ENCODE results near the gene RASEF. TPM values are rescaled to one million over a fixed set of nuclear protein-coding genes. Genes with fewer than 3 reads are reported as not detected.

Gene RASEF
- total RNA-seq, 4 donors from 2014 or later, result 43.9 to 65.5 (median 63.1) TPM

GRCh38 chr9:83034026-83034425 is 28.9 kb downstream of the RASEF start:
- Histone ChIP-seq H3K4me1 (peaks cover 15 to 31% of the 10 kb centered on the region in 2 donors), H3K9me3 (no peaks in the 10 kb centered on the region), H3K27me3 (no peaks in the 10 kb centered on the region), H3K27ac (no peak overlapping the region), H3K4me3 (replicated peaks in 1 of 3) (no peak overlapping the region), H3K36me3 (no peaks in the 10 kb centered on the region)
- TF ChIP-seq CTCF (IDR thresholded peaks at IDR 0.05) (no peak), POLR2A (IDR thresholded peaks at IDR 0.05) (no peak)
- DNase-seq, result no peak
- intact Hi-C loops (cut with DNase I), result no loop called here
- WGBS, 2 donors, result 60% methylated on average over 1 of the region's 1 CpG

DNA sequence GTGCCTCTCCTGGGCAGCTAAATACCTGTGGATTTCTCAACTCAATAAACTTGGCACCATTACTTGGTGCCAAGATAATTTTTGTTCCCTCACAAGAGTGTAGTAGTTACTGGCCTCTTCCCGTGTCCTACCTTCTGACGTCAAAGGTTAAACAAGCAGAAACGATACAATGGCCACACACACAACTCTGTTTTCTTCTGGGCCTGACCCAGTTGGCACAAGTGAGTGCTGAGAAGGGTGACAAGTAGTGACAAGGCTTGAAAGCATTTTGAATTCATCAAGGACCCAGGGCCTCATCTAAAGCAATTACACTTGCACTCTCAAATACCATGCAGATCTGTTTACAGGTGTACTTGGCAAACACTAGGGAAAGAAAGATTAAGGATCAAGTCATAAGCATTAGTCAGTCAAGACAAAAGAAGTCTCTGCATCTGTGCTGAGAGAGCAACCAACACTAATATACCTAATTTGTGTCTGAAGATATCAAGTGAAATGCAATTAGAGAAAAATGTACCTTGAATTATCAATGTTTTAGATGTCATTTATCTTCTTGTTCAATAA is 30.8 kb downstream of the RASEF start:
- peaks cover 15 to 31% of the 10 kb centered on the region in 2 donors for H3K4me1 ChIP-seq
- WGBS, 2 donors, result 11 to 53% methylated on average over 3 of the region's 3 CpGs
- no peaks in the 10 kb centered on the region for H3K36me3 ChIP-seq
- H3K27ac ChIP-seq, result peak overlapping the region in 2 of 3 donors; percentile 20 to 85
- TF ChIP-seq CTCF (IDR thresholded peaks at IDR 0.05), result no peak
- TF ChIP-seq POLR2A (IDR thresholded peaks at IDR 0.05), result no peak
- H3K9me3 ChIP-seq, result no peaks in the 10 kb centered on the region
- intact Hi-C loops (cut with DNase I), result no loop called here
- peak in 1 of 2 donors; percentile 45 for DNase-seq
- H3K27me3 ChIP-seq, result no peaks in the 10 kb centered on the region
- no peak overlapping the region for H3K4me3 ChIP-seq (replicated peaks in 1 of 3)

GRCh38 chr9:83030391-83031107 is 32.4 kb downstream of the RASEF start:
- H3K4me3 ChIP-seq (replicated peaks in 1 of 3), result no peak overlapping the region
- no peaks in the 10 kb centered on the region for H3K9me3 ChIP-seq
- H3K4me1 ChIP-seq, result peaks cover 15 to 26% of the 10 kb centered on the region in 2 donors
- no peaks in the 10 kb centered on the region for H3K27me3 ChIP-seq
- no peak for DNase-seq
- TF ChIP-seq CTCF (IDR thresholded peaks at IDR 0.05), result no peak
- no peak for TF ChIP-seq POLR2A (IDR thresholded peaks at IDR 0.05)
- 78 to 83% methylated on average over 6 of the region's 6 CpGs for WGBS, 2 donors
- H3K27ac ChIP-seq, result no peak overlapping the region
- intact Hi-C loops (cut with DNase I), result no loop called here
- H3K36me3 ChIP-seq, result no peaks in the 10 kb centered on the region

DNA sequence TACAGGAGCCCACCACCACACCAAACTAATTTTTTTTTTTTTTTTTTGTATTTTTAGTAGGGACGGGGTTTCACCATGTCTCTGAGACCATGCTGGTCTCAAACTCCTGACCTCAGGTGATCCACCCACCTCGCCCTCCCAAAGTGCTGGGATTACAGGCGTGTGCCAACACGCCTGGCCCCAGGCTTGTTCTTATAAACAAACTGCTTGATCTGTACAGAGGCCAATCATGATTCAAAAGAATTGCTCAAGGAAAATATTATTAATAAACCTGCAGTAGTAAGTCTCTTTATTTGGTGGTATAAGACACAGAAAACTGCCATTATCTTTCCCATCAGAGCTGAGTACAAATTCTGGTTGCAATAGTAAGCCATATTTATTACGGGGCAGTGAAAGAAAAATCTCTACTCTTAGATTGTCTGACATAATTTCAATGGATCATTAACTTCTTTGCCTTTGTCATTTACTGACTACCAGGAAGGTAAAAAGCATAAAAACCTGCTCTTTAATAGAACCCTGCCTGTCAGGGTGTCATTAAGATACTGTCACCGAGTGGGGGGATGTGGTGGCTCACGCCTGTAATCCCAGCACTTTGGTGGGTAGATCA is 33.3 kb downstream of the RASEF start:
- no peak for DNase-seq
- H3K27ac ChIP-seq, result no peak overlapping the region
- no peaks in the 10 kb centered on the region for H3K36me3 ChIP-seq
- H3K4me1 ChIP-seq, result peaks cover 15 to 25% of the 10 kb centered on the region in 2 donors
- H3K27me3 ChIP-seq, result no peaks in the 10 kb centered on the region
- TF ChIP-seq CTCF (IDR thresholded peaks at IDR 0.05), result no peak
- no peak for TF ChIP-seq POLR2A (IDR thresholded peaks at IDR 0.05)
- 94 to 97% methylated on average over 7 of the region's 7 CpGs for WGBS, 2 donors
- no peaks in the 10 kb centered on the region for H3K9me3 ChIP-seq
- intact Hi-C loops (cut with DNase I), result no loop called here
- H3K4me3 ChIP-seq (replicated peaks in 1 of 3), result no peak overlapping the region

Data from thyroid gland (tissue), 4 donors.